HEK293 (cell line): ENCODE measurements around the gene SECTM1.

Experiments
- CTCF ChIP-seq: fragments of 450-650 bp; formaldehyde crosslinking; IDR thresholded peaks from 2 replicates; pipeline ENCODE4 v1.5.1; 2016; ENCODE audit warnings: missing biosample characterization, missing genetic modification characterization
- ELK4 ChIP-seq: IDR thresholded peaks from 2 replicates; pipeline ENCODE4 v1.6.1; 2011; ENCODE audit warnings: mild to moderate bottlenecking, low read depth, low read length, borderline replicate concordance
- INSM2 ChIP-seq: fragments of 450-650 bp; formaldehyde crosslinking; IDR thresholded peaks from 2 replicates; pipeline ENCODE4 v1.5.1; 2016; ENCODE audit warnings: missing biosample characterization, missing genetic modification characterization
- PRDM10 ChIP-seq: fragments of 450-650 bp; formaldehyde crosslinking; IDR thresholded peaks from 2 replicates; pipeline ENCODE4 v1.5.1; 2016; ENCODE audit warnings: missing biosample characterization, missing genetic modification characterization
- ZNF214 ChIP-seq: fragments of 450-650 bp; formaldehyde crosslinking; IDR thresholded peaks from 2 replicates; pipeline ENCODE4 v1.5.1; 2017; ENCODE audit warnings: missing biosample characterization, mild to moderate bottlenecking, missing genetic modification characterization, borderline replicate concordance
- ZNF23 ChIP-seq: fragments of 450-650 bp; formaldehyde crosslinking; IDR thresholded peaks from 2 replicates; pipeline ENCODE4 v1.5.1; 2016; ENCODE audit warnings: missing biosample characterization, missing genetic modification characterization, borderline replicate concordance
- ZNF24 ChIP-seq: fragments of 450-650 bp; formaldehyde crosslinking; IDR thresholded peaks from 2 replicates; pipeline ENCODE4 v1.5.1; 2016; ENCODE audit warnings: missing biosample characterization, missing genetic modification characterization
- ZNF426 ChIP-seq: fragments of 450-650 bp; formaldehyde crosslinking; IDR thresholded peaks from 2 replicates; pipeline ENCODE4 v1.5.1; 2017; ENCODE audit warnings: missing biosample characterization, missing genetic modification characterization, mild to moderate bottlenecking, inconsistent platforms, moderate library complexity
- ZNF558 ChIP-seq: fragments of 450-650 bp; formaldehyde crosslinking; IDR thresholded peaks from 2 replicates; pipeline ENCODE4 v1.5.1; 2016; ENCODE audit warnings: missing biosample characterization, missing genetic modification characterization
- ZNF561 ChIP-seq: fragments of 450-650 bp; IDR thresholded peaks from 2 replicates; pipeline ENCODE4 v1.5.1; 2018; ENCODE audit warnings: missing biosample characterization, missing genetic modification characterization, borderline replicate concordance
- ZNF76 ChIP-seq: fragments of 450-650 bp; formaldehyde crosslinking; IDR thresholded peaks from 2 replicates; pipeline ENCODE4; 2016; ENCODE audit warnings: low read depth, missing biosample characterization, missing genetic modification characterization, borderline replicate concordance

- 0 out of 2 replicates have a peak, but pooled peaks have one; percentile 14 for TF ChIP-seq PRDM10 (tag by site-specific recombination)
- TF ChIP-seq CTCF, result no peak
- no peak for TF ChIP-seq ZNF426
- no peak for TF ChIP-seq ZNF214
- TF ChIP-seq ZNF561 (tag by site-specific recombination), result no peak
- TF ChIP-seq ZNF24 (tag by site-specific recombination), result no peak
- TF ChIP-seq INSM2 (tag by site-specific recombination), result no peak
- TF ChIP-seq ZNF558, result 0 out of 2 replicates have a peak, but pooled peaks have one; percentile 7
- no peak for TF ChIP-seq ZNF76 (tag by site-specific recombination)
- no peak for TF ChIP-seq ELK4
- no peak for TF ChIP-seq ZNF23
Measured at GRCh38 chr17:82287868-82288801, 45.4 kb downstream of the SECTM1 start.
